Vagina (tissue), 2 donors: Measurements from ENCODE around the gene ZSWIM6.

Source experiments
- POLR2A ChIP-seq, 2 donors: fragments of 450-650 bp; IDR thresholded peaks; one replicate each; pipeline ENCODE4 v1.6.1; 2017; ENCODE audit warnings: antibody characterized with exemption in 2 of 2, mild to moderate bottlenecking in 2 of 2, moderate library complexity in 2 of 2
- POLR2AphosphoS5 ChIP-seq, 2 donors: sonication (generic); formaldehyde crosslinking; IDR thresholded peaks; one replicate each; pipeline ENCODE4 v1.9.0; 2017; ENCODE audit warnings: antibody characterized with exemption in 2 of 2, mild to moderate bottlenecking in 2 of 2, low read depth in 1 of 2; ENCODE audit not compliant: insufficient read depth in 1 of 2
- TF ChIP-seq, protein P1 (sequence below), 3 experiments: fragments of 450-650 bp in 2 of 3; fragments of 200-600 bp in 1 of 3; sonication (generic) in 1 of 3; IDR thresholded peaks; one replicate each; pipeline ENCODE4 v1.5.1; 2017 to 2019; ENCODE audit warnings: antibody characterized with exemption in 3 of 3, mild to moderate bottlenecking in 2 of 3, moderate library complexity in 2 of 3

DNA sequence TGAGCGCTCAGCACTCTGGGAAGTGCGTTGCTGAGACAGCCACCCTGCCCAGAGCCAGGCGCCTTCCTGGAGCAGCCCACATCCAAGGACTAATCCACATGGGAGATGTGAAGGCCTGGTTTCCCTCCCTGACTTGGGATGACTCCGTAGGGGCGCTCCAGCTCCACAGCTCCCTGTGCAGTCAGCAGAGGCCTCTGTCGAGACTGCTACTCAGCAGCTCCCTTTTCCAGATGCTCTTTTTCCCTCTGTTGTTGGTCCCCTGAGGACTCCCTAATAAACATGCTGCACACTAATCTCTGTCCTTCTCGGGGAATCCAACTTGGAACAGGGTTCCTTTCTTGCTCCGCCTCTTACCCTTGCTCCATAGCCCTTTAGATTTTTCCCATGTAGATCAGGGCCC lies 237.3 kb downstream of the ZSWIM6 start:
- TF ChIP-seq, protein P1, sequence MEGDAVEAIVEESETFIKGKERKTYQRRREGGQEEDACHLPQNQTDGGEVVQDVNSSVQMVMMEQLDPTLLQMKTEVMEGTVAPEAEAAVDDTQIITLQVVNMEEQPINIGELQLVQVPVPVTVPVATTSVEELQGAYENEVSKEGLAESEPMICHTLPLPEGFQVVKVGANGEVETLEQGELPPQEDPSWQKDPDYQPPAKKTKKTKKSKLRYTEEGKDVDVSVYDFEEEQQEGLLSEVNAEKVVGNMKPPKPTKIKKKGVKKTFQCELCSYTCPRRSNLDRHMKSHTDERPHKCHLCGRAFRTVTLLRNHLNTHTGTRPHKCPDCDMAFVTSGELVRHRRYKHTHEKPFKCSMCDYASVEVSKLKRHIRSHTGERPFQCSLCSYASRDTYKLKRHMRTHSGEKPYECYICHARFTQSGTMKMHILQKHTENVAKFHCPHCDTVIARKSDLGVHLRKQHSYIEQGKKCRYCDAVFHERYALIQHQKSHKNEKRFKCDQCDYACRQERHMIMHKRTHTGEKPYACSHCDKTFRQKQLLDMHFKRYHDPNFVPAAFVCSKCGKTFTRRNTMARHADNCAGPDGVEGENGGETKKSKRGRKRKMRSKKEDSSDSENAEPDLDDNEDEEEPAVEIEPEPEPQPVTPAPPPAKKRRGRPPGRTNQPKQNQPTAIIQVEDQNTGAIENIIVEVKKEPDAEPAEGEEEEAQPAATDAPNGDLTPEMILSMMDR (IDR thresholded peaks at IDR 0.05): no peak
- TF ChIP-seq POLR2A (IDR thresholded peaks at IDR 0.05) (no peak), POLR2AphosphoS5 (IDR thresholded peaks at IDR 0.05; ENCODE audit: insufficient read depth in 1 of 2, low read depth in 1 of 2) (no peak)
